Limb (tissue), 2 donors: Measurements from ENCODE around the gene SLC43A3.

Experiments used
- DNase-seq, 2 donors: peaks; one replicate each; pipeline ENCODE4 v3.0.0-alpha.2; 2016; ENCODE audit errors: extremely low spot score in 2 of 2

Gene SLC43A3

DNA sequence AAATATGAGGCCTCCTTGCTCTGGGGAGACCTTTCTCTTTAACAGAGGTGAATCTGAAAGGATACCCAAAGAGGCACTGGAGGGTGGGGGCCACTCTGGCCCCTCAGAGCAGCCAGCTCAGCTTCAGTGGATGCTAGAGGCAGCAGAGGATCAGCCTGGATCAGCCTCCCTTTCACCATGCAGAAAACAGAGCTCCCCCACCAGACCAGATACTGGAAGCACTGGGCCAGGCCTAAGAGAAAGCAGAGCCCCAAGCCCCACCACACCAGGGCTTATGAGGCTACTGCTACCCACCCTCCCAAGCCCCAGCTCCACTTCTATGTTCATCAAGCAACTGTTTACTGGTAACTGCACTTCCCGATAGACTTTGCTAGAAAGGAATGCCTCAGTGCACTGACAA, 4.0 kb upstream of the SLC43A3 start:
- no peak for DNase-seq

DNA sequence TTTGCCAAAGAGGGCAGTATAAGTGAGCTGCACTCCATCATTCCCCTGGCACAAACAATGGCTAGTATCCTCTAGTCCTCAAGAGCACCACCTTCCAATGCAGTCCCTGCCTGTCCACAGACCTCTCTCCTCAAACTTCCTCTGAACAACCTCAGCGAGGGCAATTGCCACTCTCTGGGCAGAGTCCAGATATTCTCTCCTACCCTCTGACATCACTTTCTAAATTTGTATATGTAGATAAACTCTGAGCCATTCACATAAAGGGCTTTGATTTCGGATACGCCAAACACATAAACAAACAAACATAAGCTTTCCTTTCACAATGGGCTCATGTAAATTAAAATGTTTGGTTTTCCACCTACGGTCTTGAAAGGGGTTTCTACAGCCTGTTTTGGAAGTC, 3.0 kb upstream of the SLC43A3 start:
- no peak for DNase-seq

DNA sequence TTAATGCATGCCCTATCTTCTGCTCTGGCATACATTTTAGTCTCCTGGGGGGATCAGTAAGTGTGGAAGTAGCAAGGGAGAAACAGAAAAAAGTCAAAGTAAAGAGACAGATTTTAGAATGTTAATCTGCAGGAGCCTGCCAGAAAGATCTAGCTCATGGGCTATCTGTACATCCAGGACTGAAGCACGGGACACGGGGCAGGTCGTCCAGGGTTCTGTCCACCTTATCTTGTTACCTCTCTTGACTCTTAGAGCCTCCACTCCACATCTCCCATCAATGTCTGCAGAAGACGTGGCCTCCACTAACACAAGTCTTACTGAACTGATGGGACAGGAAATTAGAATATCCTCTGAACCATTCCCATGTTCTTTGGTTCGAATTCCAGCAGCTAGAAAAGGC, 1.7 kb upstream of the SLC43A3 start:
- no peak for DNase-seq

DNA sequence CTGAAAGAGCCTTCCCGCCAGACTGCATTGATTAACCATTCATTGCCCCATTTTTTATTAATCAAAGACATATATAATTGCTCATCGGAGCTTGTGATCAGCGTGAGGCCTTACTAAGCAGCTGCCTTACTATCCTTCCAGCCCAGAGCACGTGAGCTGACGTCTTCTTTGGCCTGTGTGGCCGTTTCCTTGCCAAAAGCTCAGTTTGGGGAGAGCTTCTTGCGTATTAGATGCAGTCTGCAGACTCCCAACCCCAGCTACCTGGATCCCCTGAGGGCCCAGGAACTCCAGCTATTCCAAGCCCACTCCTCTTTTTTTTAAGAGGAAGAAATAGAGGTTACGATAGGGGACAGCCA, 784 bp upstream of the SLC43A3 start:
- peak in 1 of 2 donors; percentile 74 for DNase-seq

DNA sequence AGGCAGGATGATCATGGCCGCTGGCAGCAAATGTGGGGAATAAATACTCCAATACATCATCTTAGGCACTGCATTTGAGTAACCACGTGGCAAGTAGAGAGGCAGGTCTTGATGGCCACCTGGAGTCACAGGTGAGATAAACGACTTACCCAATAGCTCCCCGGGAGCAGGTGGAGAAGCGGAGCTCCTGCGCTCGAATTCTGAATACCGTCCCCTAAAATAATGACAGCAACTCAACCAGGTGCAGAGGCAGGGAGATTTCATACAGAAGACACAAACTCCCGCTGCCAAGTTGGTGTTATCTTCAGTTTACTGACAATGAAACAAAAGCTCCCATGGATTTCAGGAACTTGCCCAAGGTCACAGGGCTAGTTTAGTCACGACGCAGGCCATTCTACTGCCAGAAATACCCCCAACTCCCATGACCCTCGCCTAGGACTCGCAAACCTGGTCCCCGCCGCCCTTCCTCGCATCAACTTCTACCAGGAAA, 437 bp downstream of the SLC43A3 start:
- DNase-seq = no peak

DNA sequence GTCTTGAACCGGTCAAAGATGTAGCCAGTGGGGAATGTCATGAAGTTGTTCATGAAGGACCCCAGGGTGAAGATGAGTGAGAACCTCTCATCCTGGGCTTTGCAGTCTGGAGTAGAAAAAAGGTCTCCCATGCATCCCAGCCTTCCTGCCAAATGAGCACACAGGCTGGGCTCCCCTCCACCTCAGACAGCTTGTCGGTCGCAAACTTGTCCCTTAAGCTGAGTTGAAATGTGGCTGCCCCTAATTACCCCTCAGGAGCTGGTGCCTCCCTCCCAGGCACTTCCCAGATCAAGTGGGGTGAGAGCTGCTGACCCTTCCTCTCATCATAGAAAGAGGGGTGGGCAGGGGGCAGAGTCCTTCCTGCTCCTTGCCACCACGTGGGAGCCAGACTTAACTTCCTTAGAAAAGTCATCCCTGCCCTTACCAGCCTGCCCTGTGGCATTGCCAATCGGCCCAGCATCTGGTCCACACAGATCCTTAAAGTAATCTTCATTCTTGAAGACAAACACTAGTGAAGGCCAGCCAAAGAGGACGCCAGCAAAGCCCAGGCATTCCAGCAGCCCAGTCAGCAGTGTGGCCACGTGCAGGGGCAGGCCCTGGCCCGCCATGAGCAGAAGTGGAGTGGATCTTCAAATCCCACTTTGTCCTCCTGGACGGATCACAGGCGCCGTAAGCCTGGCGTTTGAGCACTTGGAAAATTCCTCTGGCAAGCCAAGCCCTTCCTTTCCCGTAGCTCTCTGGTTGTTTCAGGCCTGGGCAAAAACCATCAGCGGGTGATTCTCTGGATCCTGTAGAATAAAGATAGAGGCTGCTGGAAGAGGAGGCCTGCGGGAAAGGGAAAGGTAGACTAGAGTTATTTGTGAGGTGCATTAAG, 1.1 kb downstream of the SLC43A3 start:
- peak; percentile 37 to 40 for DNase-seq

DNA sequence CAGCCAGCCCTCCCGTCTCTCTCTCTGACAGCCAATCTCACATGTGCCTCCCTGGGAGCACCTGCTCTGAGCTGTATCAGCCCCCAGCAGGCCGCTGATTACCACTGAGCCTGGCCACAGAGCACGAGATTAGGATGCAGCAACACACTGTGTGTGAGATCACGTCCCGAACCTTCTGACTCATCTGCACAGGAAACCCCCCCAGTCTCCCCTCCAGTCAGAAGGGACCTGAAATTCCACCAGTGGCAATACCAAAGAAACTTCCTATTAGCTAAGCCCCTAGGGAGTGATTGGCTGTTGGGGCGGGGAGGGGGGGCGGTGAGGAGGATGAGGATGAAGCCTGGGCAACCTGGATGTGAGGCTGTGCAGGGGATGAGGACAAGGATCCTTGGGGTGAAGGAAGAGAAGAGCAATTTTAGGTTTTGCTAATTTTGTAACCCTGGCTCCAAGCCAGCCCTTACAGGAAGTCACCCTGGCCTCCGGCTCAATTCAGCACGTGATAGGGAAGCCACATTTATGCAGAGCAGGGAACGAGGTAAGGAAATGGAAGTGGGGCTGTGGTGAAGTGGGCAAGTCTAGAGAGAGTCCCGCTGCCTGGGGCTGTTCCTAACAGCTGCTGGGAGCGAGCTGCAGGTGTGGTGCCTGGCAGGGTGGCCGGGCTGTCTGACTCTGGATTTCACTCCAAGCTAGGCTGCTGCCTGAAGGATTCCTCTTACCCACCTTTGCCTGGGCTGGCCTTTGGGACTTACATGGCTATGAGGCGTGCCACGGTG, 1.9 kb downstream of the SLC43A3 start:
- peak; percentile 25 to 51 for DNase-seq

DNA sequence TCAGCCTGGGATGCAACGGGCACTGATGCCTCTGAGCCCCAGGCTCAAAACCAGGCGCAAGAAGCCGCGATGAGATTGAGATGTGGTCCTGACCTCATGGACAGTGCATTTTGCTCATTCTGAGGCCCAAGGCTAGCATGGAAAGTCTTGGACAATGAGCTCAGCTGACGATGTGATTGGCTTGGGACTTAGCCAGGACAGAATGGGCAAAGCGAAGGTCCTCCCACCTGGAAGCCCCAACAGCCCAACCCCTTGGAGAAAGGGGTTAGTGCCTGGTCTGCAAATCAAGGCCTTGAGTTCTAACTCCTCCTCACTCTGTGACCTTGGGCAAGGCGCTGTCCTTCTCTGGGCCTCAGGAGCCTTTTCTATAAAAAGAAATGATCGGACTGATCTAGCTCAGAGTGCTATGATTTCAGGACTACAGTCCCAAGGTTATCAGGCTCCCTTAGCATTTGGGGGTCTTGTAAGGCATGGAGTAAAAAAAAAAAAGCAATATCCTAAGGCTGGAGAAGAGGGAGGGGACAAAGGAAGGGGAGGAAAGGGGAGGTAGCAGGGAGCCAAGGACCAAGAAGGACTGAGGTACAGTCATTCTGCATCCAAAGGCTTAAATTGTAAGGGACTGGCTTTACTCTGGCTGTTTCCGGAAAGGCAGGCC, 2.7 kb downstream of the SLC43A3 start:
- no peak for DNase-seq

DNA sequence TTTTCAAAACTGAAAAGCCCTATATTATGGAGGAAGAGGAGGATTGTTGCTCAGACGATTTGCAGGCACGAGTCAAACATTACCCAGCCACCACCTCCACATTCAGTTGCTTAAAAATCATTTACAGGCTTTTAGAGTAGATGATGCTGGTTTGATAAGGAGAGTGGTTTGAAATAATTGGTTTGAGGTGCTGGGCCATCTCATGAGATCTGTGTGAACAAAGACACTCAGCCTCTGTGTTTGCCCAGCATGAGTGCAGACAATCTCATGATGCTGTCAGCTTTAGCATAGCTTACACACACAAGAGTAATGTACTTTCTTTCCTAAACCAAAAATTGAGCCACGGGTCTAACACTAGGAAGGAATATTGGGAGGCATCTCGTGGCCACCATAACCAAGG, 4.3 kb downstream of the SLC43A3 start:
- DNase-seq = no peak

DNA sequence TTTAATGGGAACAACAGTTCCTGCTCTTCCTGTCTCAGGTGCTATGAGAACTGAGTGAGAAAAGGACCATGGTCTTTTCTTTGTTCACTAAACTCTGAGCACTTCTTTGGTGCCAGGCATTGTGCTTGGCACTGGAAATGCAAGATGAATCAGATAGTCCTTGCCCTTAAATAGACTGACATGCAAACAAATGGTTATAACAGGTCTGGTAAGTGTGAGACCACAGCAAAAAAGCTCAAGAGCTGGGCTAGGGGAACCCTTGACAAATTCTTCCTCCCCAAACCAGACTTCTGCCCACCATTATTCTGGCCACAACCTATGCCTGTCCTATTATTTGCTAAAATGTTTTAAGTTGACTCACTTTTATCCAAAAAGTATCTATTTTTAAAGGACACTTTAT, 5.1 kb downstream of the SLC43A3 start:
- no peak for DNase-seq

DNA sequence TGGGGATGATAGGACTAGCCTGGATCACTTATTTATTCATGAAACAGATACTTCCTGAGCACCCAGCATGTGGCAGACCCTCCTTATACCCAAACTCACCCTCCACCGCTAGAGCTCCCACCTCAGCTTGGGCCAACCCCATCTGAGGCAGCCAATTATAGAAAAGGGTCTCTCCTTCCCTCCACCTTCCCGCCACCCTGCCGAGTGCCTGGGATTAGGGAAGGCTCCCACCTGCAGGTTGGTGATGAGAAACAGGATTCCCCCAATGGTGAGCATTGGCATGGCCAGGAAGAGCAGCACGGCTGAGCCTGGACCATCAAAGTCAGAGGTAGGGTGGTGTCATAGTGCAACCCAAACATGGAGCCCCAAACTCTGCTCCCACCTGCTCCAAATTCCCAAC, 5.9 kb downstream of the SLC43A3 start:
- DNase-seq = no peak

DNA sequence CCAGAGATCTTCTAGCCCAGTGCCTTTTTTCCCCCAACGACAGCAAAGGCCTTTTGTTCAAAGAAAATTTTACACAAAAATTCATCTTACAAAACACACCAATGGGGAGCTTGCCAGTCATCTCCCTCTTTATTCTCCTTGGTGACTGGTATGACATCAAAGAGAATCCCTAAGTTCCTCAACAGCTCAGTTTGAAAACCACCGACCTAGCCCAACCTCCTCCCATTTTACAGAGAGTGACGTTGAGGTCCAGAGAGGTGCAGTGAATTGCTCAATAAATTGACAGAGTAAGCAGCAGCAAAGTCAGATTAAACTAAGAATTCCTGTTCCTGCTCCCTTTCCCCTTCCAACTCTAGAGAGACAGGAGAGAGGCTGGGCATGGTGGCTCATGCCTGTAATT, 7.8 kb downstream of the SLC43A3 start:
- DNase-seq = no peak

DNA sequence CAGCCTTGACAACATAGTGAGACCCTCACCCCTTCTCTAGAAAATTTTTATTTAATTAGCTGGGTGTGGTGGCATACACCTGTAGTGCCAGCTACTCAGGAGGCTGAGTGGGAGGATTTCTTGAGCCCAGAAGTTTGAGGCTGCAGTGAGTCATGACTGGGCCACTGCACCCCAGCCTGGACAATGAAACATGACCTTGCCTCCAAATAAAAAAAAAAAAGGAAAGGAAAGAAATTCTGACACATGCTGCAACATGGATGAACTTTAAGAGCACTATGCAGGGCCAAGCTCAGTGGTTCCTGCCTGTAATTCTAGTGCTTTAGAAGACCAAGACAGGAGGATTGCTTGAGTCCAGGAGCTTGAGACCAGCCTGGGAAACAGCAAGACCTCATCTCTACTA, 8.8 kb downstream of the SLC43A3 start:
- no peak for DNase-seq

DNA sequence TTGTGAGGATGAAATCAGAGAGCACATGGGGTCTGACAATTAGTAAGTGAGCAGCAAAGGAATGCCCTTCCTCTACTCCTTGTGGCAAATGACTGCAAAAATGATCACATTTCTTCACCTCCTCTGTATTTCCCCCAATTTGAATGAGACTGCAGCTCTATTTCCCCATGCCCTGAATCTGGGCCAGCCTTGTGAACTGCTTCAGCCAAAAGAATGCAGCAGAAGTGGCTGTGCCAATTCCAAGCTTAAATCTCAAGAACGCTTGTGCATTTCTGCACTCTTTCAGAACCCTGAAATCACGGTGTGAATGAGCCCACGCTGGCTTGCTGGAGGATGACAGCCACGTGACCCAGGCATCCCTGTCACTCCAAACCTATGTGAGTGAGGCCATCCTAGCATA, 9.9 kb downstream of the SLC43A3 start:
- DNase-seq = no peak

DNA sequence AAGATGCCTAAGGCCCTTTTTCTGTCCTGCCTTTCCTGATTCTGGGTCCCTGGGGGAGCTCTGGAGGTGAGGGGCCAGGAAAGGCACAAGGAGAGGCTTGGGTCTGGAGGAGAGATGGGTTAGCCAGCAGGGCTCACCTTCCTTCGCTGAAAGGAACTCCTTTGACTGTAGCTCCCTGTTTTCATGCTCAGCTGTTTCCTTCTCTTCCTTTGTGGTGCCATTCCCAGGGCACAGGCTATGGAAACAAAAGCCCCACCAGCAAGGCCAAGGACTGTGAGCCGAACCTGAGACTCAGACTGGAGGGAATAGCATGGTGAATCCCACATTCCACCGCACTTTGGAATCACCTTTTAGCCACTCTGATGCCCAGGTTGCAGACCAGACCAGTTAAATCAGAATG, 10.5 kb downstream of the SLC43A3 start:
- no peak for DNase-seq

DNA sequence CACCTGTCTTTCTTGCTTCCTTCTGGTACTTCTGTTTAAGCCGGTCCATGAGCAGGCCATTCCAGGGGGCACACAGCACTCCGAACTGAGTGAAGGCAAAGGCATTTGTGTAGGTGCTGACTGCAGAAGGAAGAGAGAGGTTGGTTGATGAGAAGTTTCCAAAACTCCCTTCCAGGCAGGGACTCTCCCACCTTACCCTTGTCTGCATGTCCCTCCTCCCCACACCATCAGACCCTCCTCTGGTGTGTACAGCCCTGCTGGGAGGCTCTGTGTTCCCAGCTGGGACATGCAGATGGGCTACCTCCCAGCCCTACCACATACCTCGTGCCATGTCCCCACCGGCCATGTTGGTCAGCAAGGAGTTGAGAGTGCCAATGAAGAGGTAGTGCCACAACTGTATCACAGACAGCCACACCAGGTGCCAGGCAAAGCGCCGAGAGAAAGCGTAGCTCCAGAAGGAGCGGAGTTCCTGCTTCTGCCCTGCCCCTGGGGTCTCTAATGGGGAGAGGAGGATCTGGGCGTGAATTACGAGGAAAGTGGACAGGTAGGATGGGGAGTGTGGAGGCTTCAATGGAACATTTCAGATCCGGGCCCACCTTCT, 12.2 kb downstream of the SLC43A3 start:
- DNase-seq = no peak

DNA sequence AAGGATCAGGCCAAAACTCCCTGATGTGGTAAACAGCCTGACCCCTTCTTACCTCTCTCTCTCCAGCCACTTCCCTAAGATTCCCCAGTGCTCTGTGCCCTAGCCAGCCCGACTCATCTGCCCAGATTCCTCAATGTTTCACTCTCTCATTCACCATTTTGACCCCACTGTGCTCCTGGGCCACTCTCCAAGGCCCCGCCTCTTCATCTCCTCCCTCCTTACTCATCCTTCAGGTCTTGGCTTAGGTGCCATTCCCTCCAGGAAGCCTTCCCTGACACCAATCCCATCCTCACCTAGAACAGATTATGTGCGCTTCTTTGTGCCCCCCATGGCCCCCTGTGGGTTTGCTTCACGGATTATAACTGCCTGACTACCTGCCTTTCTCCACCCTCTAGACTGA, 13.2 kb downstream of the SLC43A3 start:
- no peak for DNase-seq

DNA sequence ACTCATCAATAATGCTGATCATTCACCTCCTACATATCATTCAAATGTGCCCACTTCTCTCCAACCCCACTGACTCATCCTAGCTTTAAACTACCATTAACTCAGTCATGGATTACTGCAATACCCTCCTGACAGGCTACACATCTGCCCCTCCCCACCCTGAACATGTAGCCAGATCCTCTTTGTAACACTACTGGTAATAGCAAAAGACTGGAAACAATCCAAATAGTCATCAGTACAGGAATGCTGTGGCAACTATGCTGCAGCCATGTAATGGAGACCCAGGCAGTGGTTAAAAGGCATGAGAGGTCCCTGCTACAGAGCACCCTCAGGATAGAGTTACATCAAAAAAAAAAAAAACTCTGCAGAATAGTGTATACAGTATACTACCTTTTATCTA, 16.6 kb downstream of the SLC43A3 start:
- no peak for DNase-seq

DNA sequence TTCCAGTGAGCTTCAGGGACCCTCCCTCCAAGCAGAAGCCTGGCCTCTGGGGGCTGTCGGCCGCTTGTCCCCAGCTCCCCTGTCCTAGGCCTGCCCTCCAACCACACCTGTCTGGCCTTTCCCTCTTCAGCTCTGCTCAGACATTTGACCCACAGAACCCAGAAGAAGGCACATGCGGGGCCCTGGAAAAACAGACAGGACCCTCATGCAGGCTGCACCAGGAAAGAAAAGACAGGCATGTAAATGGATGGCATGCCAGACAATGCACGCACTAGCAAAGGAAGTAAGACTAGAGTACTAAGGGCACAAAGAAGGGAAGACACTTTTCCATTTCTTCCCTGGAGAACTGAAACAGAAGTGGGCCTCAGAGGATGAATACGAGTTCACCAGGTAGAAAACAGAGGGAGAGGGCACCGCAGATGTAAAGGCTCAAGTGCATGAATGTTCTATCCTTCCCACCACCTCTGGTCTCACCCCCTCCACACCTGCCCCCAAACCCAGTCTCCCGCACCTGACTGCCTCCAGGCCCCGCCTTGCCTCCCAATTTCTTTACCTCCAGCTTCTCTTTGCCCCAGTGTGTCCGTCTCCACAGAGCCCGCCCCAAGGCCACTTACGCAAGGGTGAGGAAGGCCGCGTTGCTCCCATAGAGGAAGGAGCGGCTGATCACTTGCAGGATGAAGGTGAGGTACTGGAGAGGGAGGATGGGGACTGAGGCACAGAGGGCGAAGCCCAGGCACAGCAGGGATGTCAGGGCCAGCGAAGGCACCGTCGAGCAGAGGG, 17.4 kb downstream of the SLC43A3 start:
- DNase-seq = no peak

DNA sequence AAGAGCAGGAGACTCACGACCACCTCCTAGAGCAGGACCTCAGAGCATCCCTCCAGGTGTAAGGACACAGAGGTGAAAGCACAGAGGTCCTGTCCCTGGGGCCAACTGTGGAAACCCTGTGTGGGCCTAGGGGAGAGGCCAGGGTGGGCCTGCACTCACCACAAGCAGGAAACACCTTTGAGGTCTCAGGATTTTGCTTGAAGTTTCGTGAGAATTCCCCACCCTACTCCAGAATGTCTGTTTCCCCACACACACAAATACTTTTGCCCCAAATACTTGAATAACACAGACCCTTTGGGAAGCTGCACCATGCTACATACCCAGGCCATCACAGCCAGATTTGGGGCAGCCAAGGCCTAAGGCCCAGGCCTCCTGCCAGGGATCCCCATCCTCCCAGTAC, 18.1 kb downstream of the SLC43A3 start:
- no peak for DNase-seq

DNA sequence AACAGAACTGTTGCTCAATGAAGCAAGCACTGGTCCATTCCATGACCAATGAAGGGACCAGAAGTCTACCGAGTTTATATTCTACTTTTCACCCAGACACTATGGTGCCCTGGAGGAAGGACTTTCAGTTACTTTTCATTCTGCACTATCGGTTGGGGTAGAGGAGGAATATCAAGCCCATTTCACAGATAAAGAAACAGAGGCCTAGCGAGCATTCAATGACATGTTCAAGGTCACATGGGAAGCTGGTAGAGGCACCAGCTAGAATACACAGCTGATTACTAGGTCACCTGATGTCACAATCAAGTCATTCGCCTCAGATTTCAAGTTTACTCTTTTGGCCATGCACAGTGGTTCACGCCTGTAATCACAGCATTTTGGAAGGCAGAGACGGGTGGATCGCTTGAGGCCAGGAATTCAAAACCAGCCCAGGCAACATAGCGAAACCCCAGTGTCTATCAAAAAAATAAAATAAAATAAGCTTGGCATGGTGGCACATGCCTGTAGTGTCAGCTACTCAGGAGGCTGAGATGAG, 18.9 kb downstream of the SLC43A3 start:
- DNase-seq = no peak
